GM12891 (cell line): ENCODE data around the gene C10orf90.

Experiments used
- POLR2A ChIP-seq: IDR thresholded peaks from 2 replicates; pipeline ENCODE4 v1.6.1; 2011; ENCODE audit warnings: low read depth, low read length, control low read depth
- POLR2AphosphoS5 ChIP-seq: IDR thresholded peaks from 2 replicates; pipeline ENCODE4 v1.6.1; 2011; ENCODE audit warnings: low read depth, low read length, control low read depth
- POU2F2 ChIP-seq: IDR thresholded peaks from 2 replicates; pipeline ENCODE4 v1.6.1; 2011; ENCODE audit warnings: low read depth, mild to moderate bottlenecking, control low read depth, low read length, moderate library complexity
- SPI1 ChIP-seq: IDR thresholded peaks from 2 replicates; pipeline ENCODE4 v1.6.1; 2011; ENCODE audit warnings: low read depth, low read length, control low read depth
- TAF1 ChIP-seq: IDR thresholded peaks from 2 replicates; pipeline ENCODE4 v1.6.1; 2011; ENCODE audit warnings: low read depth, low read length, control low read depth

DNA sequence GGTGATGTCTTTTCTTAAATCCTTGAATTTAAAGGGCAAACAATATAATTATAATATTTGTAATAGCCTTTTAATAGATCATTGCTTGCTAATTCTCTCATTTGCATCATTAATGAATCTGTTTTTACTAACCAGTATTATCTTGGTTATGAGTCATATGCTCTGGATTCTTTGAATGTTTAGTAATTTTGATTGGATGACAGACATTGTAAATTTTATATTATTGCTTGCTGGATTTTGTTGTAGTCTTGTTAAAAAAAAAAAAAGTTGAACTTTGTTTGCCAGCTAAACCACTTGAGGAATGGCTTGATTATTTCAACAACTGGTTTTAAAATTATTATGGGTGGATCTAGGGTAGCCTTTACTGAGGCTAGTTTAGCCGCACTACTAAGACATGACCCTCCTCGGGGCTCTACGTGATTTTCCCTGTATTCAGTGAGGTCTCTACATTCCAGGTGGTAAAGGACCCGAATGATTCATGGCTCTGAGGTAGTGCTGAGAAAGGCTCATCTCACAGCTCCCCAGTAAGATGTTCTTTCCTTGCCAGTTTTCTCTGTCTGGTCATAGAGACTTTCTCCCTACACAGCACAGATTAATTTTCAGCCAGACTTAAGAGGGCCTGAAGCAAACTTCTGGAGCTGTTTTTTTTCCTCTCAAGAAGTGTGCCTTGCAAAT is 8.5 kb downstream of the C10orf90 start:
- TF ChIP-seq POU2F2 (no peak), POLR2AphosphoS5 (no peak), POLR2A (no peak), TAF1 (no peak), SPI1 (no peak)
